Smooth muscle cell (in vitro differentiated cells): ENCODE measurements around the gene SLC8A2. TPM values are rescaled to one million over a fixed set of nuclear protein-coding genes. Genes with fewer than 3 reads are reported as not detected.

Source experiments
- DNase-seq: peaks from one replicate; lab custom pipeline; 2025; ENCODE audit not compliant: unreplicated experiment; lab: John Stamatoyannopoulos, UW
- H2AFZ ChIP-seq: fragments of 200-600 bp; sonication (generic); 2 replicates; pipeline ENCODE4 v1.6.0; 2016; ENCODE audit warnings: antibody characterized with exemption, low read depth, mild to moderate bottlenecking
- H3F3A ChIP-seq: fragments of 200-600 bp; sonication (generic); 2 replicates; pipeline ENCODE4 v1.6.0; 2017; ENCODE audit warnings: antibody characterized with exemption, low read depth
- H3K27ac ChIP-seq: fragments of 200-600 bp; sonication (generic); 2 replicates; pipeline ENCODE4 v1.5.1; 2016; ENCODE audit warnings: low read depth, mild to moderate bottlenecking
- H3K27me3 ChIP-seq: fragments of 200-600 bp; sonication (generic); 2 replicates; pipeline ENCODE4 v1.6.1; 2016; ENCODE audit warnings: low read depth, mild to moderate bottlenecking
- H3K36me3 ChIP-seq: fragments of 200-600 bp; sonication (generic); 2 replicates; pipeline ENCODE4 v1.5.1; 2016; ENCODE audit warnings: low read depth
- H3K4me1 ChIP-seq: fragments of 200-600 bp; sonication (generic); 2 replicates; pipeline ENCODE4 v1.5.1; 2016; ENCODE audit warnings: low read depth
- H3K4me2 ChIP-seq: fragments of 200-600 bp; sonication (generic); 2 replicates; pipeline ENCODE4 v1.6.0; 2016; ENCODE audit warnings: mild to moderate bottlenecking
- H3K4me3 ChIP-seq: fragments of 200-600 bp; sonication (generic); 2 replicates; pipeline ENCODE4 v1.5.1; 2016; ENCODE audit warnings: mild to moderate bottlenecking
- H3K79me2 ChIP-seq: fragments of 200-600 bp; sonication (generic); 2 replicates; pipeline ENCODE4 v1.6.0; 2016; ENCODE audit warnings: low read depth, mild to moderate bottlenecking
- H3K9ac ChIP-seq: fragments of 200-600 bp; sonication (generic); 2 replicates; pipeline ENCODE4 v1.6.0; 2016; ENCODE audit warnings: low read depth
- H3K9me3 ChIP-seq: fragments of 200-600 bp; sonication (generic); replicated peaks from 2 replicates; pipeline ENCODE4 v1.5.1; 2016; ENCODE audit warnings: low read depth
- H4K20me1 ChIP-seq: fragments of 200-600 bp; sonication (generic); 2 replicates; pipeline ENCODE4 v1.6.0; 2016; ENCODE audit warnings: low read depth
- WGBS: methylation state at CpG from one replicate; pipeline ENCODE4 v1.1.7; 2016; ENCODE audit warnings: low lambda C conversion rate; 5-methylcytosine and 5-hydroxymethylcytosine counted together
- polyA plus RNA-seq: library from polyadenylated mRNA; unstranded; fragments of >200 nt; fragmentation: Nextera tagmentation; extraction: Ambion mirVana; gene quantifications from 2 replicates; pipeline ENCODE4 v1.2.1, GENCODE V29; 2016
- total RNA-seq: library from RNA; depleted of rRNA; stranded (reverse); fragments of >200 nt; gene quantifications from 2 replicates; pipeline ENCODE4 v1.2.3, GENCODE V29; 2014
- TF ChIP-seq, protein P1 (sequence below): fragments of 200-600 bp; sonication (generic); IDR thresholded peaks from 2 replicates; pipeline ENCODE4 v1.5.1; 2017; ENCODE audit warnings: borderline replicate concordance, mild to moderate bottlenecking, antibody characterized with exemption; ENCODE audit not compliant: insufficient read depth, poor library complexity, severe bottlenecking

SLC8A2 gene
- total and polyA plus RNA-seq, 2 experiments from 2014 or later = 0.22 to 0.62 TPM

DNA sequence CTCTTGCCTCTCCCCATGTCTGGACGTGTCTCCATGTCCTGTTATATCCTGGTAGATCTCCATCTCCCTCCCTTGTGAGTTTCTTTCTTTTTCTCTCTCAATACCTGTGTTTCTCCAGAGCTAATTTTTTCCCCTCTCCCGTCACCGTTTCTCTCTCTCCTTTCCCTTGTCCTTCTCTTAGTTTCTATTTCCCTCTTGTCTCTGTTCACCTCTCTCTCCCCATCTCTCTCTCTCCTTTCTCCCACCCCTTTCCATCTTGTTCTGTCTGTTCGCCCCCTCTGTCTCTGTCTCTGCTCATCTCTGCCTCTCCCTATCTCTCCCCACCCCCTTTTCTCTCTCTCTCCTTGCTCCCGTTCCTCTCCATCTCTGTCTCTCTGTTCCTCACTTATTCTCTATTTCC lies 13.0 kb downstream of the SLC8A2 start:
- H3K4me2 ChIP-seq = no peak overlapping the region
- H3K4me1 ChIP-seq = no peaks in the 10 kb centered on the region
- H3K9me3 ChIP-seq = peaks cover 5% of the 10 kb centered on the region
- no peak for DNase-seq
- no peaks in the 10 kb centered on the region for H3K36me3 ChIP-seq
- TF ChIP-seq, protein P1, sequence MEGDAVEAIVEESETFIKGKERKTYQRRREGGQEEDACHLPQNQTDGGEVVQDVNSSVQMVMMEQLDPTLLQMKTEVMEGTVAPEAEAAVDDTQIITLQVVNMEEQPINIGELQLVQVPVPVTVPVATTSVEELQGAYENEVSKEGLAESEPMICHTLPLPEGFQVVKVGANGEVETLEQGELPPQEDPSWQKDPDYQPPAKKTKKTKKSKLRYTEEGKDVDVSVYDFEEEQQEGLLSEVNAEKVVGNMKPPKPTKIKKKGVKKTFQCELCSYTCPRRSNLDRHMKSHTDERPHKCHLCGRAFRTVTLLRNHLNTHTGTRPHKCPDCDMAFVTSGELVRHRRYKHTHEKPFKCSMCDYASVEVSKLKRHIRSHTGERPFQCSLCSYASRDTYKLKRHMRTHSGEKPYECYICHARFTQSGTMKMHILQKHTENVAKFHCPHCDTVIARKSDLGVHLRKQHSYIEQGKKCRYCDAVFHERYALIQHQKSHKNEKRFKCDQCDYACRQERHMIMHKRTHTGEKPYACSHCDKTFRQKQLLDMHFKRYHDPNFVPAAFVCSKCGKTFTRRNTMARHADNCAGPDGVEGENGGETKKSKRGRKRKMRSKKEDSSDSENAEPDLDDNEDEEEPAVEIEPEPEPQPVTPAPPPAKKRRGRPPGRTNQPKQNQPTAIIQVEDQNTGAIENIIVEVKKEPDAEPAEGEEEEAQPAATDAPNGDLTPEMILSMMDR = no peak
- H3K27ac ChIP-seq = no peak overlapping the region
- no peak overlapping the region for H3K4me3 ChIP-seq
- no peak overlapping the region for H3K9ac ChIP-seq
- H2AFZ ChIP-seq = no peak overlapping the region
- WGBS = 67% methylated on average over 5 of the region's 5 CpGs
- no peaks in the 10 kb centered on the region for H4K20me1 ChIP-seq
- no peaks in the 10 kb centered on the region for H3F3A ChIP-seq
- H3K27me3 ChIP-seq = peaks cover 37% of the 10 kb centered on the region
- no peaks in the 10 kb centered on the region for H3K79me2 ChIP-seq

DNA sequence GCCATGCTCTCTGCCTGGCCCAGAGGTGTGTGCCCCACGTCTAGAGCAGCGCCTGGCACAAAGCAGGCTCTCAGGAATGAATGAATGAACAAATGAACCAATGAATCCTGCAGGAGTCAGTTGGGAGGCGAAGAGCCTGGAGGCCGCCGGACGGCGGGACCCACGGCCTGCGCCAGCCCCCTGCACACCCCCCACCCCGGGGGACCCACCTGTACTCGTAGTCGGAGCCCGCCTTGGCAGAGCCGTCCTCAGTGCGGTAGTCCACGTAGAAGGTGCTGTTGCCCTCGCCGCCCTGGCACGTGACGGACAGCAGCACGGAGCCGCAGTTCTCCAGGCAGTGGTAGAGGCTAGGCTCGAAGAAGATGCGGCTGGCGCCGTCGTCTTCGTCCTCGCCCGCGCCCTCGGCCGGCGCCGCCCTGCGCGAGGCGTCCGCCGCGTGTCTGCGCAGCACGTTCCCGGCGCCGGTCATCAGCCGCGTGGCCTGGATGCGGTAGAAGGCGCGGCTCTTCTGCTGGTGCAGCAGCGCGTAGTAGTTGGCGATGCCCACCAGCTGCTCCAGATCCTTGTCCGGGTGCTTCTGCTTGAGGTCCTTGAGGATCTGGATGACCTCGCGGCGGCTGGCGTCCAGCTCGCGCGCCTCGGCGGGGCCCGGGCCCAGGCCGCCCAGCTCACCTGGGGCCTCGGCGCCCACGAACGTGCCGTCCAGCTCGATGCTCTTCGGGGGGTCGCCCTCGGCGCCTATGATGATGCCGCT lies 14.8 kb downstream of the SLC8A2 start:
- no peaks in the 10 kb centered on the region for H4K20me1 ChIP-seq
- H3K27me3 ChIP-seq = peaks cover 37% of the 10 kb centered on the region
- 82% methylated on average over 52 of the region's 77 CpGs for WGBS
- no peak overlapping the region for H3K4me3 ChIP-seq
- no peak for DNase-seq
- H2AFZ ChIP-seq = no peak overlapping the region
- H3K79me2 ChIP-seq = no peaks in the 10 kb centered on the region
- no peaks in the 10 kb centered on the region for H3K4me1 ChIP-seq
- peaks cover 5% of the 10 kb centered on the region for H3K9me3 ChIP-seq
- H3K36me3 ChIP-seq = no peaks in the 10 kb centered on the region
- no peaks in the 10 kb centered on the region for H3F3A ChIP-seq
- H3K9ac ChIP-seq = no peak overlapping the region
- H3K4me2 ChIP-seq = no peak overlapping the region
- no peak overlapping the region for H3K27ac ChIP-seq
- TF ChIP-seq, protein P1 = no peak

DNA sequence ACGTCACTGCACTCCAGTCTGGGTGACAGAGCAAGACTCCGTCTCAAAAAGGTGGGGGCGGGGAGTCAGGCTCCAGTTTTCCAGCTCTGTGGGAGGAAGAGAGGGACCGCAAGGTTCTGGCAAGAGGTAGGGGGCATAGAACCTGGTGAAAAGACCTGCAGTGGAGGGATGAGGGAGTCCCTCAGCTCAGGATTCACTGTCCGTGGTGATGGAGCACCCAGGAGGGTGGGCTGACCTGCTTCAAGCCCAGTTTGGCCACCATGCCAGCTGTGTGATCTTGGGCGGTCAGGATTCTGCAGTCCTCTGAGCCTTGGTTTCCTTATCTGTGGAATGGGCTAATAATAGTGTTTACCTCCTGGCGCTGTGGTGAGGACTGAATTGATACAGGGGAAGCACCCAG lies 21.2 kb downstream of the SLC8A2 start:
- Histone ChIP-seq H3K4me1 (no peaks in the 10 kb centered on the region), H3K4me3 (no peak overlapping the region), H3K27ac (no peak overlapping the region), H3K9me3 (no peaks in the 10 kb centered on the region), H3K79me2 (no peaks in the 10 kb centered on the region), H3K36me3 (no peaks in the 10 kb centered on the region), H3F3A (no peaks in the 10 kb centered on the region), H3K27me3 (peaks cover 56% of the 10 kb centered on the region), H2AFZ (no peak overlapping the region), H4K20me1 (no peaks in the 10 kb centered on the region), H3K4me2 (no peak overlapping the region), H3K9ac (no peak overlapping the region)
- TF ChIP-seq, protein P1 = no peak
- 71% methylated on average over 7 of the region's 7 CpGs for WGBS
- no peak for DNase-seq

DNA sequence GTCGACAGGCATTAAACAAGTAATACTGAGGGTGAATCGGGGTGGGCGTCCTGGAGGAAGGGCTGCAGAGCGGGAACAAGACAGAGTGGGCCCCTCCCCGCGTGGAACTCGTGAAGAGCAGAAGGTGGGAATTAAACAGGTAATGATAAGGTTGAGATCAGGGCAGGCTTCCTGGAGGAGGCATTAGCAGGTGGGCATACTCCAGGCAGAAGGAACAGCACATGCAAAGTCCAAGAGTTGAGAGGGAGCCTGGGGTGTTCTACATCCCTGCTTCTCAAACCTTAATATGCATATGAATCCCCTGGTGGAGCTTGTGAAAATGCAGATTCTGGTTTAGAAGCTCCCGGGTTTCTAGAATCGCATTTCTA lies 23.3 kb downstream of the SLC8A2 start:
- peaks cover 76% of the 10 kb centered on the region for H3K27me3 ChIP-seq
- no peaks in the 10 kb centered on the region for H3K9me3 ChIP-seq
- no peak overlapping the region for H3K9ac ChIP-seq
- H3K4me2 ChIP-seq = no peak overlapping the region
- H3F3A ChIP-seq = no peaks in the 10 kb centered on the region
- no peak for DNase-seq
- H3K36me3 ChIP-seq = no peaks in the 10 kb centered on the region
- H3K79me2 ChIP-seq = no peaks in the 10 kb centered on the region
- no peak overlapping the region for H2AFZ ChIP-seq
- H4K20me1 ChIP-seq = no peaks in the 10 kb centered on the region
- H3K4me1 ChIP-seq = no peaks in the 10 kb centered on the region
- TF ChIP-seq, protein P1 = no peak
- 33% methylated on average over 9 of the region's 9 CpGs for whole genome bisulfite sequencing
- H3K27ac ChIP-seq = no peak overlapping the region
- H3K4me3 ChIP-seq = no peak overlapping the region
